MG63 (cell line): Measurements from ENCODE around the gene PEX5. TPM values are rescaled to one million over a fixed set of nuclear protein-coding genes. Genes with fewer than 3 reads are reported as not detected.
A peak's percentile ranks its signal among the peaks of the same experiment; 100 is the strongest.
"Not testable (repeated sequence)": the region's sequence is repeated elsewhere in the genome, so short reads cannot be mapped to it uniquely, and the experiment has no call there.

Experiments used
- DNase-seq: peaks from one replicate; pipeline ENCODE4 v3.0.0-alpha.2; 2020
- H3K27me3 ChIP-seq: fragments of 250-450 bp; sonication (Bioruptor Pico); 2 replicates; pipeline ENCODE4 v1.5.1; 2020; ENCODE audit warnings: mild to moderate bottlenecking, moderate library complexity
- H3K36me3 ChIP-seq: fragments of 250-450 bp; sonication (Bioruptor Pico); 2 replicates; pipeline ENCODE4 v1.5.1; 2020; ENCODE audit warnings: mild to moderate bottlenecking, moderate library complexity
- H3K4me3 ChIP-seq: fragments of 250-450 bp; sonication (Bioruptor Pico); 2 replicates; pipeline ENCODE4 v1.5.1; 2020; ENCODE audit warnings: mild to moderate bottlenecking, moderate library complexity
- H3K9me3 ChIP-seq: fragments of 250-450 bp; sonication (Bioruptor Pico); 2 replicates; pipeline ENCODE4 v1.5.1; 2020; ENCODE audit warnings: mild to moderate bottlenecking, moderate library complexity
- total RNA-seq: library from RNA; depleted of rRNA; stranded (reverse); fragments of >200 nt; shearing (Covaris generic); gene quantifications from 2 replicates; pipeline ENCODE4 v1.2.3, GENCODE V29; 2014; ENCODE audit warnings: low replicate concordance

The PEX5 gene
- total RNA-seq, 1 experiment from 2014 or later, result 45.6 TPM

- H3K36me3 ChIP-seq, result peaks cover 36% of the 10 kb centered on the region
- no peaks in the 10 kb centered on the region for H3K9me3 ChIP-seq
- H3K4me3 ChIP-seq, result no peak overlapping the region
- H3K27me3 ChIP-seq, result no peaks in the 10 kb centered on the region
- no peak for DNase-seq
Observed at GRCh38 chr12:7193674-7194073, 4.2 kb downstream of the PEX5 start.

GRCh38 chr12:7197841-7198240, 8.4 kb downstream of the PEX5 start:
- Histone ChIP-seq H3K36me3 (peaks cover 28% of the 10 kb centered on the region), H3K27me3 (no peaks in the 10 kb centered on the region), H3K4me3 (no peak overlapping the region), H3K9me3 (no peaks in the 10 kb centered on the region)
- DNase-seq, result no peak

GRCh38 chr12:7203109-7203508, 13.6 kb downstream of the PEX5 start:
- Histone ChIP-seq H3K36me3 (peaks cover 70% of the 10 kb centered on the region), H3K4me3 (no peak overlapping the region), H3K9me3 (no peaks in the 10 kb centered on the region), H3K27me3 (no peaks in the 10 kb centered on the region)
- DNase-seq, result no peak

- H3K36me3 ChIP-seq, result peaks cover 83% of the 10 kb centered on the region
- no peak for DNase-seq
- H3K4me3 ChIP-seq, result no peak overlapping the region
- no peaks in the 10 kb centered on the region for H3K27me3 ChIP-seq
- H3K9me3 ChIP-seq, result no peaks in the 10 kb centered on the region
Observed at GRCh38 chr12:7205091-7205490, 15.6 kb downstream of the PEX5 start.

GRCh38 chr12:7206691-7207090, 17.2 kb downstream of the PEX5 start:
- H3K27me3 ChIP-seq, result no peaks in the 10 kb centered on the region
- peaks cover 95% of the 10 kb centered on the region for H3K36me3 ChIP-seq
- no peak for DNase-seq
- H3K4me3 ChIP-seq, result no peak overlapping the region
- H3K9me3 ChIP-seq, result peaks cover 5% of the 10 kb centered on the region; the same call in 1 of the 2 replicates

- DNase-seq, result no peak
- Histone ChIP-seq H3K27me3 (no peaks in the 10 kb centered on the region), H3K36me3 (peaks cover 88% of the 10 kb centered on the region), H3K9me3 (peaks cover 9% of the 10 kb centered on the region; the same call in 1 of the 2 replicates), H3K4me3 (no peak overlapping the region)
Observed at GRCh38 chr12:7207866-7208625, 18.6 kb downstream of the PEX5 start.

GRCh38 chr12:7209958-7210357, 20.5 kb downstream of the PEX5 start:
- DNase-seq, result no peak
- Histone ChIP-seq H3K27me3 (no peaks in the 10 kb centered on the region), H3K36me3 (peaks cover 73% of the 10 kb centered on the region), H3K9me3 (peaks cover 9% of the 10 kb centered on the region; the same call in 1 of the 2 replicates), H3K4me3 (no peak overlapping the region)

GRCh38 chr12:7210642-7211151, 21.2 kb downstream of the PEX5 start:
- Histone ChIP-seq H3K36me3 (peaks cover 66% of the 10 kb centered on the region), H3K9me3 (peaks cover 9% of the 10 kb centered on the region; the same call in 1 of the 2 replicates), H3K4me3 (no peak overlapping the region), H3K27me3 (no peaks in the 10 kb centered on the region)
- DNase-seq, result no peak

GRCh38 chr12:7212678-7213077, 23.2 kb downstream of the PEX5 start:
- H3K36me3 ChIP-seq, result peaks cover 48% of the 10 kb centered on the region

GRCh38 chr12:7213745-7214144, 24.3 kb downstream of the PEX5 start:
- not testable (repeated sequence) for H3K27me3 ChIP-seq, H3K9me3 ChIP-seq, H3K4me3 ChIP-seq, DNase-seq
- H3K36me3 ChIP-seq, result peaks cover 37% of the 10 kb centered on the region

More at GRCh38 chr12:7212678-7213077, 23.2 kb downstream of the PEX5 start:
- Histone ChIP-seq H3K27me3 (no peaks in the 10 kb centered on the region), H3K9me3 (peaks cover 9% of the 10 kb centered on the region; the same call in 1 of the 2 replicates), H3K4me3 (no peak overlapping the region)
- DNase-seq, result no peak

GRCh38 chr12:7217475-7218069, 28.1 kb downstream of the PEX5 start:
- 0 out of 2 replicates have a peak, but pooled peaks cover 3% of the 10 kb centered on the region for H3K9me3 ChIP-seq
- H3K4me3 ChIP-seq, result no peak overlapping the region
- no peaks in the 10 kb centered on the region for H3K27me3 ChIP-seq
- DNase-seq, result no peak
- peaks cover 6% of the 10 kb centered on the region for H3K36me3 ChIP-seq

- Histone ChIP-seq H3K4me3 (no peak overlapping the region), H3K9me3 (no peaks in the 10 kb centered on the region)
- DNase-seq, result peak; percentile 35
Observed at GRCh38 chr12:7219599-7220243, 30.2 kb downstream of the PEX5 start.

GRCh38 chr12:7221486-7221885, 32.0 kb downstream of the PEX5 start:
- no peak overlapping the region for H3K4me3 ChIP-seq
- no peaks in the 10 kb centered on the region for H3K36me3 ChIP-seq
- DNase-seq, result no peak
- H3K27me3 ChIP-seq, result no peaks in the 10 kb centered on the region
- H3K9me3 ChIP-seq, result no peaks in the 10 kb centered on the region

More at GRCh38 chr12:7219599-7220243, 30.2 kb downstream of the PEX5 start:
- H3K27me3 ChIP-seq, result no peaks in the 10 kb centered on the region
- H3K36me3 ChIP-seq, result no peaks in the 10 kb centered on the region

GRCh38 chr12:7229741-7230140, 40.3 kb downstream of the PEX5 start:
- no peak for DNase-seq
- Histone ChIP-seq H3K4me3 (no peak overlapping the region), H3K9me3 (peaks cover 4% of the 10 kb centered on the region; the same call in 1 of the 2 replicates), H3K27me3 (no peaks in the 10 kb centered on the region), H3K36me3 (no peaks in the 10 kb centered on the region)

GRCh38 chr12:7241404-7242005, 52.0 kb downstream of the PEX5 start:
- Histone ChIP-seq H3K4me3 (no peak overlapping the region), H3K27me3 (no peaks in the 10 kb centered on the region), H3K36me3 (no peaks in the 10 kb centered on the region), H3K9me3 (0 out of 2 replicates have a peak, but pooled peaks cover 2% of the 10 kb centered on the region)
- no peak for DNase-seq

GRCh38 chr12:7242176-7243101, 53.0 kb downstream of the PEX5 start:
- Histone ChIP-seq H3K4me3 (no peak overlapping the region), H3K9me3 (0 out of 2 replicates have a peak, but pooled peaks cover 2% of the 10 kb centered on the region), H3K27me3 (no peaks in the 10 kb centered on the region), H3K36me3 (no peaks in the 10 kb centered on the region)
- DNase-seq, result no peak
